Suppressor macrophage (primary cell): ENCODE measurements around the gene ASGR1.

ENCODE experiments used
- DNase-seq, 4 experiments: peaks; one replicate each; pipeline ENCODE4 v3.0.0-alpha.2; 2020 to 2022

ASGR1 gene

DNA sequence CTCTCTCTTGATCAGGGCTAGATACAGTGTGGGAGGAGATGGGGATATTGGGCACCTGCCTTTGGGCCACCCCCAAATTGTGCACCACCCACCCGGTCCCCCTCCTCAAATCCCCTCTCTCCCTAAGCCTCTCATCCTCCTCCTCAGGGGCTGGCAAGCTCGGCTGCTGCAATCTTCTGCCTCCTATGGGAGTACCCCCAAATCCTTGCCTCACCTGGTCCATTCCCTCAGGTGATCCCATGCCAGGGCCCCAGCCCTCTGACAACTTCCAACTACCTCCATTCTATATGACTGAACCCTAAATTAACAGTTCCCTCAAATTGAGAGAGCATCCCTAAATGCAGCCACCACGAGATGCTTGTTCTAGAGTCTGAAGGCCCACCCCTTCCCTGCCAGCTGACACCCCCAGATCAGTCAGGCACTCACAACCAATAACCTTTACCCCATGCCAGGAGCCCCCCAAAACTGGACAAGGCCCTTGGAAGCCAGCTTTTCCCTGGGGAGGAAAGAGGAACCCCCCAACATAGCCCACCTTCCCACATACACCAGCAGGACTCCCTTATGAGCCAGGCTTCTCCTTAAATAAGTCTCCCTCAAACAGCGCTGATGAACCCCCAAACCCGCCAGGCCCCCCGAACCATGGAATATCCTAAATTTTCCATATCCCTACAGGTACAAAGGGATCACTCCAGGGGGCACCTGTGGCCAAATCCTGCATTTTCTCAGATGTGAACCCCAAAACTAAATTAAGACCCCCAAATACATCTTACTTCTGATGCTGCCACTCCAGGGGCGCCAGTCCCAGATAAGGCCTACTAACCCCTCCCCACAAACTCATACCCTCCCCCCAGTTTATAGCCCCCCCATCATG is 37.3 kb upstream of the ASGR1 start:
- peak in 1 of 4 experiments; percentile 17 for DNase-seq

DNA sequence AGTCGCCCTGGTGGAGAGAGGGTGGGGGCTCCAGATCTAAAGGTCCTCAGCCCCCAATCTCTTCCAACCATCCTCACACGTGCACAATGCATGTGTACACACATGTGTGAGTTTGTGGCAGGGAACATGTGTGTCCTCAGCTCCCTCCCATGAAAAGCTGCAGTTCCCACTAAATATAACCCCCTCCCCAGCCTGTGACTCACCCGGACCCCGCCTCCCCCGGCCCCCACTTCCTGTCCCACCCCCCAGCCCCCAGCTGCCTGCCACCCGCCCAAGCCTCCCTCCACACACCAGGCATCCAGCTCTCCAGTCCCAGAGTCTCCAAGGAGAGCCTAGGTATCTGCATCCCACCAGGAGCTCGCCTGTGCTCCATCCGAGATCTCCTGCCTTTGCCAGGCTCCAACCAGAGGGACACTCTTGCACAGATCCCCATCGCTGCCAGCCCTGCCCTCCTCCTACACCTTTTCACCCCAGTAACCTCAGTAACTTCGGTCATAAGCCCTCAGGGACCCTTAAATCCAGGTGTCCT is 36.5 kb upstream of the ASGR1 start:
- DNase-seq, result no peak

DNA sequence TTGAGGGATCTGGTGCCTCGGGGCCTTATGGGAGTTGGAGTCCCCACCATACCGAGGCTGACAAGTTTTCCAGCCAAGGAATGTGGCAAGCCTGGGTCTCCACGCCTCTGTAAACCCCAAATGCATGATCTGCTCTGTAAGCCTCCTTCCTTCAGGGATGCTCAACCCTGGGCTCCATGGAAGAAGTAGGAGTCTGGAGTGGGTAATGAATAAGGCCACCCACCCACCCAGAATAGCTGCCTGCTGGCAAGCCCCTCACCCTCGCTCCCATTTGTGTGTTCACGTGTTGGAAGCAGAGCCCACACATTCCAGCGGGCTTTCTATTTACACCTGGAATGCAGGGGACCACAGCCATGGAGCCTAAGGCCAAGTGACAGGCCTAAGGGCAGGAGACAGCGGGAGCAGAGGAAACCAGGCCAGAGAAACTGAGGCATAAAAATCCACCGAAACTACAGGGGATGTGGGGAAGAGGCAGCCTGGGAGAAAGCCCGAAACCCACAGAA is 36.0 kb upstream of the ASGR1 start:
- no peak for DNase-seq

DNA sequence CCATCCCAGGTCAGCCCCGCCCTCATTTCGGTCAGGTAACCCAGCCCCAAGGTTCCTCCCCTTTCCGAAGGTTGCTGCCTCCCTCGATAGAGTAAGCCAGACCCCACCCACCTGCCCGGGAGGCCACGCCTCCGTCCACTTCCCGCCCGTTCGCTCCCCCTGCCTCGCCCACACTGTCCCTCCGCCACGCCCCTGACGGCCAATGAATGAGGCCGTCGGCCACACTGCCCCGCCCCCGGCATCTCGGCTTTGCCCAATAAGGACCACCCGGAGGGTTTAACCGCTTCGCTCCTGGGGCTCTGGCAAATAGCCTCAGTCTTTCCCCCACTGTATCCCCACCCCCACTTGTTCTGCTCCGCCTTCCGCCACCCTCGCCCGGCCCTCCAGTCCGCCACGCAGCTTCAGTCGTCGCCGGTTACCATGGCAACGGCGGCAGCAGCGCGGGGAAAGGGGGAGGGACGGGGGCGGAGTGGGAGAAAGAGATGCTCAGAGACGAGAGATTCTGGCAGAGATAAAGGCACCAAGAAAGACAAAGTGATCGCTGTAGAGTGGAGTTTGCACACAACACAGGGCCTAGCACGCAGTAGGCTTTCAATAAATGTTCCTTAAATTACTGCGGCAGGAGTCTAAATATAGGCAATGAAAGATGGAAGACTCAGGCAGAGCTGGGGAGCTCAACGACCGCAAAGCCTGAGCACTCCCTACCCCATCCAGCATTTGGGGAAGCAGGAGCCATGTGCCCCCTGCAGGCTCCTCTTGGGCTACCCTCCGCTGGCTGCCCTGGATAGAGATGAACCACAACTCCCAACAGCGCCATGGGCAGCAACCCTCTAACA is 35.3 kb upstream of the ASGR1 start:
- peak; percentile 94 to 97 (median 96) for DNase-seq

DNA sequence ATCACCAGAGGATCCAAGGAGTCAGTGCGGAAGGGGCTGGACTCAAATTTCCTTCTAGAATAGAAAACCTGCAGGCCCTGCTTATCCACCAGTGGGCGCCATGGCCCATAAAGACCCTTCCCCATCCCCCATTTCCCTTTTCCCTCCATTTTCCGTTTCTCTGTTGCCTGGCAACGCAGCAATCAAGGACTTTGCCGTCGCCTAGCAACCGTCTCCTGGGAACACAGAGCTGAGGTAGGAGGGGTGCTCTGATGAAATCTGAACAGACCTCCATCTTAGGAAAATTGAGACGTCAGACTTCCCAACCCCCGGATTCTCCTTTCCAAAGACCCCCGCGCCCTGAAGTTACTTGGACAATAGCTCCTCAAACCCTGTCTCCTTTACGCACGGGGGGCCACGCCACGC is 34.7 kb upstream of the ASGR1 start:
- DNase-seq, result peak; percentile 65 to 78 (median 67)

DNA sequence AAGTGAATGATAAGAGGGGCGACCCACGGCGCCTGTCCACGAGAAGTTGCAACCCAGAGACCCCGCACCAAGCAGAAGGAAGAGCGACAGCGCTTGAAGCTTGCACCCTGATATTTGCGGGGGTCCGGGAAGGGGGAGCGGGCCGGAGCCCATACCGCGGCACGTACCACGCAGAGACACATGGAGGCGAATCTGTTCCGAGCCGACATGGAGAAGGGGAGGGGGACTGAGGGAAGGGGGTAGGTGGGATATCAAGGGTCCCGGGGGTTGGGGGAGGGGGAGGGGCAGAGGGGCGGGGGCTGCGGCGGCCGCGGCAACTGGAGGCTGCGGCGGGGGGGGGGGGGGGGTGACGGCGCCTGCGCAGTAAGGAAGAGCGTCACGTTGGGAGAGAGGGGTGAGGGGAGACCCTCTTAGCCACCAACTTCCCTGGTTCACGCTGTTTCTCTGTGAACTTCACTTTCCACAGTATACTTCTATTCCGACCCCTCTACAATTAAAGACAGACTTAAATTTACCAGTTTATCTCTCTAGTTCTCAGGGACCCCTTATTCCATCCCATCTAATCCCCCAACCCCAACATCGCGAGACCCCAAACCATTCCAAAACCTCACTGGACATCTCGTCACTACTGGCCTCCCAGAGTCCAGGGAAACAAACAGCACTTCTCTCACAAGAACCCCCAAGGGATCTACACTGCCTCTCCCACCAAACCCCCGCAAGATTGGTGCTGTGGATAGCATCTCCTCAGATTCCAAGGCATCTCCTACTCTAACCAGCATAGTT is 32.5 kb upstream of the ASGR1 start:
- no peak for DNase-seq

DNA sequence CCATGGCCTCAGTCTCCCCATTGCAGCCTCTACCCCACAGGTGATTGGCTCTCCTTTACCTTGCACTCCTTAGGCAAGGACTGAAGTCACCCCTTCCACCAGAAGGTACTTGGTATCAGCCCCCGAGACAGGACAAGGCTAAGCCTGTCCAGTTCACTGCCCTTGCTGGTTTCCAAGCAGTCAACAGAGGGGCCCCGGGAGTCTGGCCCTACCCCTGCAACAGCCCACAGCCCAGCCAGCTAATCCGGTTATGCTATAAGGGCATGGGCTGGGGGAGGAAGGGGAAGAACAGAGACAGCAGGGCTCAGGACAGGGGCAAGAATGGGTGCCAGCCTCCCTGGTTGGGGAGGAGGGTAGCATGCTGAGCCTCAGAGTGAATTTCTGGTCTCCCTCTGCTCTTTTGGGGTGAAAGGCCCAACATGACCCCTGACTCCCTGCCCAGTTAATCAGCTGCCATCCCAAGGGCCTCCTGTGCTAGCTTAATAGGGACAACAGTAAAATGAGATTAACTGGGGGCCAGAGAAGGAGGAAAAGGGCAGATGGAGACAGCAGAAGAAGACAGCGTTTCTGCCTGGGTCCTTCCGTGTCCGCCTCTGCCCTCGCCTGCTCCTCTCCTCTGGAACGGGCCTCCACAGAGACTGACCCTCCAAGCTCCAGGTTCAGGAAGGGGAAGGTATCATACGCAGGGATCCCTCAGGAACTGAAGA is 29.7 kb upstream of the ASGR1 start:
- DNase-seq, result no peak

DNA sequence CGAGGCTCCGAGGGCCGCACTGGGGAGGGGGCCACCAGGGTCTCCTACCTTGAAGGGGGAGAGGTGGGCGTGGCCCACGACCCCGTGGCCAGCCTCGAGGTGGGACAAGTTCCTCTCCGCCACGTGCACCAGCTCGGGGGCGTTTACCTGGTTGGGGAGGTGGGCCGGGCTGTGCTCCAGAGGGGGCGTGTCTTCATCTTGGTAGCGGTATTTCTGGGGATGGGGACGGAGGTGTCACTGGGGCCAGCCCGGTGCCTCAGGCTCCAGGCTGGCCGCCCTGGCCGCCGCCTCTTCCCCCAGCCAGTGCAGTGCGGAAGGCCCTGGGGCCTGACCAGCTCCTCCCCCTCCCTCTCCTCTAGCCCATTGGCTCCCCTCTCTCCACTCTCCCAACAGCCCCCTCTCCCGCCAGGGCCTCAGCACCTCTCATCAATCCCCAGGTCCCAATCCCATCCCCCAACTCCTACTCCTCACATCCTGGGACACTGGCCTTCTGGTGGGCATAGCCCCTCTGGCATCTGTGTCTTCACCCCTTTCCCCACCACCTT is 28.9 kb upstream of the ASGR1 start:
- DNase-seq, result no peak

DNA sequence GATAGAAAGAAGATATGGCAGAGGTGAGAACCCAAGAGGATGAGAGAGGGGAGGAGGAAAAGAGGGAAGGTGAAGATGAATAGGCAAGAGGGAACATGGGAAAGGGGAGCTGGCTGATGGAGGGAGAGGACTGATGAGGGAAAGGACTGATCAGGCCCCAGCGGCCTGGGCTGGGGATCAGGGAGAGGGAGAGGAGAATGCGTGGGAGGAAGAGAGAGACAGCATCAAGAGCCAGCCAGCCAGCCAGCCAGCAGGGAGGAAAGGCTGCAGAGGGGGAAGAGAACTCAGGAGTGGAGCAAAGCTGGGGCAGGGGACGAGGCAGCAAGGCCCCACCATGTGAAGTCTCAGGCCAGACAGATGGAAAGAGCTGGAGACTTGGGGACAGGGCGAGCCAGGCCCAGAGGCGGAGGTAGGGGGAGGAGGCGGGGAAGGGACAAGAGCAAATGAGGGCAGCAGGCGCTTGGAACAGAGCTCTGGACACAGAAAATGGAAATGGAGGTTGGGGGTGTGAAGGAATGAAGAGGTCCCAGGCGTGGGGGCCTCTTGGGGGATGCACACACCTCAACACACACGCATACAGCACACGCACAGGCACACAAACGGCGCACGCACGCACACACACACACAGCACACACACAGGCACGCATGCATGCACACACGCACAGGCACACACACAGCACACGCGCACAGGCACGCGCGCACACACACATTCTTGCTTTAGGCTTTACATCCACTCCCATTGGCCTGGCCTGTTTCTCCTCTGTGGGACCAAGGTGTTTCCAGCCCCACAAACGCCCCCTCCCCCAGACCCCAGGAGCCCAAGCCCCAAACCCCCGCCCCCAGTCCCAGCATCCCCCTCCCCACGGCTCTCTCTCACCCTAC is 28.2 kb upstream of the ASGR1 start:
- DNase-seq, result no peak

DNA sequence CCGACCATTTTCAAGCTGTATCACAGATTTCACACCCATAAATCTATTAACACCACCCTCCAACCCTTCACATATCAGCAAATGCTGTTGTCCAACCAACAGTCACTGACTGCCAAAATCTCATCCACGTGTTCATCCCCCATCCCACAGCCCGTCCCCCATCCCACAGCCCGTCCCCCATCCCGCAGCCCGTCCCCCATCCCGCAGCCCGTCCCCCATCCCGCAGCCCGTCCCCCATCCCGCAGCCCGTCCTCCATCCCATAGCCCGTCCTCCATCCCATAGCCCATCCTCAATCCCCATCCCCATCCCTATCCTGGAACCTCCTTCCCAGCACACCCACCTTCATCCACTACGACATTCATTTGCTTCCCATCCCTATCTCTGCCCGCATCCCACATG is 26.4 kb upstream of the ASGR1 start:
- DNase-seq, result no peak

DNA sequence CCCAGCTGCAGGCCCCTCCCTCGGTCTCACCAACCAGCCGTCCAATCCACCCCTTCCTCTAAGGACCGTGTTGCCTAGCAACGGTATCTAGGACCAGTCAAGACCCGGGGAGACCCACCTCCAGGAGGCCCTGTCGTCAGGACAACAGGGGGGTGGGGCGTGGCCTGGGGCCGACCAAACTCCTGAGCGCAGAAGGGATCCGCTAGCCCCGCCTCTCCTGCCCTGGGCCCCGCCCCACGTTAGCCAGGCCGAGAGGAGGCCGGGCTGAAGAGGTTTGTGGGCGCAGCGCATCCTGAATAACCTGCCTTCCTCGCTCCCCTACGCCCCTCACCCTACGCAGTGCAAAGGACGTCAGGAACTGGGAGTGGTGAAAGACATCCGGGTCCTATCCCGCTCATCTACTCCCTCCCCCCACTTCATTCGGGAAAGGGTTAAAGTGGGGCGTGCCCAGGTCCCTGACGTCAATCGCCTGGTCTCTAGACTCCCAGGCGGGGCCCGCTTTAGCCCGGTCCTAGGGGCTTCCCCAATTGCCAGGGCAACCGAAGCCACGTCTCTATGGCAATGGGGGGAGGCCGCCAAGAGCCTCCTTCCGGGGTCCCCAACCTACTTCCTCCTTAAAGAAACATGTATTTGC is 25.8 kb upstream of the ASGR1 start:
- DNase-seq, result peak; percentile 78 to 88 (median 84)

DNA sequence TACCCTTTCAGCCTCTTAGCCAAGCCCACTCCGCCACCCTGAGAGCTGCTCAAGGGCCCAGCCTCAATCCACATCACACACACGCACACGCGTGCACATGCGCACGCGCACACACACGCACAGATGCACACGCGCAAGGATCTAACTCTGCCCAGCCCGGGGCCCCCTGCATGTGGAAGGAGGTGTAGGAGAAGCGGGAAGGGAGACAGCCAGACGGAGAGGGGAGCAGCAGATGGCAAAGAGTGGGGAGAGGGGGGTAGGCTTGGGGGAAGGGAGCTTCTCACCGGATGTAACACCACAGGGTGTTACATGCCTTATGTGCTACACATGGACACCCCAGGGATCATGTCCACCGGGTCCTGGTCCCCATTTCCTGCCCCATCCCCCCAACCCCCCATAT is 25.2 kb upstream of the ASGR1 start:
- no peak for DNase-seq

DNA sequence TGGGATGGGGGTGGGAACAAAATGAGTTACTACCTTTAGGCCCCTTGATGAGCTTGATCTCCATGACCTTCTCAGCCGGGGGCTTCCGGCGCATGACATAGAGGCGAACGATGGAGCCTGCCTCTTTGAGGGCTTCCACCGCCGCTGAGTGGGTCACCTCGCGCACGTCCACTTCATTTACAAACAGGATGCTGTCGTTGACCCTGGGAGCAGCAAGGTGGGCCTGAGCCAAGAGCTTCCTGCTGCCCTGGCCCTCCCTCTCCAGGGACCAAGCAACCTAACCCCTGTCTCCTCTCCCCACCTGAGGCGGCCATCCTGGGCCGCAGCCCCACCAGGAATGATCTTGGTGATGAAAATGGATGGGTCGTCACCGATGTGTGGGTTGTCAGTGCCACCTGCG is 24.2 kb upstream of the ASGR1 start:
- DNase-seq, result no peak

DNA sequence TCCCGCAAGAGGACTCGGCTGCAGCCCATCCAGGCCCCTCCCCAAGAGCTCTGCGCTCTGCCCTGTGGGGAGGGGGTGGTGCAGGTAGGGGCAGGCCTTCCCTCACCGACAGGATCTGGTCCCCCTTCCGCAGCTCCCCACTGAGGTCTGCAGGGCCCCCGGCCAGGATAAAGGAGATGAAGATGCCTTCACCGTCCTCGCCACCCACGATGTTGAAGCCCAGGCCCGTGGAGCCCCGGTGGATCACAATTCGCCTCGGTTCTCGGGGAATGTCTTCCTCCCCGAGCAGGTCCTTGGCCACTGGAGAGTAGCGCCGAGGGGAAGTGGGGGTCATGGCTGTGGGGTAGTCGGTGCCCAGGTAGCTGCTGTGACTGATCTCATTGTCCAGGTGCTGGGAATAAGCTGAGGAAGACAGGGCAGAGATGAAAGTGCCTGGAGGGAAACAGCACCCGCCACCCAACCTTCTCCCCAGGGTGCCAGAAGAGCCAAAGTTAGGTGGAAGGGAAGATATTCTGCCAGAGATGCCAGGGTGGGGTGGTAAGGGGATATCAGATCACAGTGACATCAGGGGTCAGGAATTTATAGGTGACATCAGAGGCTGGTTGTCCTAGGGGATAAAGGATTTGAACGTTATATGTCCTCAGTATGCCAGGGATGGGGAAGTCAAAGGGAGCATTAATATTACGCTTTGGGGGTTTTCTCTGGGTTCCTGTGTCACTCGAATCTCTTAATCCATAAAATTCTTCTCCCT is 17.7 kb upstream of the ASGR1 start:
- no peak for DNase-seq

DNA sequence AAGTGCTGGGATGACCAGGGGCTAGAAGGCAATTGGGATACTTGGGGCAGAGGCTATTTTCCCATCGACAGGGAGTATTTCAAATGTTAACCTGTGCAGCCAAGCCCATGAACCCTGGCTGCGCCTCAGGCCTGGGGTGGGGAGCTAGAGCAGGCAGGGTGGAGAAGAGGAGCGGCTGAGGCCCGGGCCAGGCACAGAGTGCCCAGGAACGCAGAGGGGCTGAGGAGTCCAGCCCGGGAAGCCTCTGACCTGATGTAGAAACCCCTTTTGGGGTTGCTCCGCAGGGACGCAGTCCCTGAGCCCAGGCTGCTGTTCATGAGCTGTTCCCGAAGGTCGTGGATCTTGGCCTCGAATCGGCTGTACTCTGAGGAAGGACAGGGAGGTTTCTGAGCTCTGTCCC is 16.8 kb upstream of the ASGR1 start:
- DNase-seq, result no peak

DNA sequence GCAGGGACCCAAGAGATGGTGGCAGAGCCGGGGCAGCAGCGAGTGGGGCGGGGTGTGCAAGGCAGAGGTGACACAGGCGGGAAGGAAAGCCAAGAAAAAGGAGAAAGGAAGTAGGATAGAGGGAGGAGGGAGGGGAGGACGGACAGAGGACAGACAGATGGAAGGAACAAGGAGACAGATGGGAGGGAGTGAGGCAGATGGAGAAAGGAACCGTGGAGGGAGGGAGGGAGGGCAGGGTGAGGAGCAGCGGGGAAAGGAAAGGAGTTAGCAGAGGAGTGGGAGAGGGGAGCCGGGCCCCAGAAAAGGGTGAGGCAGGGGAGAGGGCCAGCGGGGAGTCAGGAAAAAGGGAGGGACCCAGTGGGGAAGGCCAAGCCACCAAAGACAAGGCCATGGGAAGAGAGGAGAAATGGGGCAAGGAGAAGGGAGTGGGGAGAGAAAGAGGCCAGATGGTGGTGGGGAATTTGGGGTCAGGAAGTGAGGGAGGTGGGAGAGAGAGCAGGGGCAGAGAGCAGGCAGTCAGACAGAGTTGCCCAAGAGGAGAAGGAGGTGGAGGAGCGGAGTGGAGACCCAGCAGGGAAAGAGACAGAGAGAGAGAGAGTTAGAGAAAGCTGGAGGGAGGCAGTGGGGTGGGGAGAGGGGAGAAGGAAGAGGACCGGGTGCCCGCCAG is 13.2 kb upstream of the ASGR1 start:
- no peak for DNase-seq

DNA sequence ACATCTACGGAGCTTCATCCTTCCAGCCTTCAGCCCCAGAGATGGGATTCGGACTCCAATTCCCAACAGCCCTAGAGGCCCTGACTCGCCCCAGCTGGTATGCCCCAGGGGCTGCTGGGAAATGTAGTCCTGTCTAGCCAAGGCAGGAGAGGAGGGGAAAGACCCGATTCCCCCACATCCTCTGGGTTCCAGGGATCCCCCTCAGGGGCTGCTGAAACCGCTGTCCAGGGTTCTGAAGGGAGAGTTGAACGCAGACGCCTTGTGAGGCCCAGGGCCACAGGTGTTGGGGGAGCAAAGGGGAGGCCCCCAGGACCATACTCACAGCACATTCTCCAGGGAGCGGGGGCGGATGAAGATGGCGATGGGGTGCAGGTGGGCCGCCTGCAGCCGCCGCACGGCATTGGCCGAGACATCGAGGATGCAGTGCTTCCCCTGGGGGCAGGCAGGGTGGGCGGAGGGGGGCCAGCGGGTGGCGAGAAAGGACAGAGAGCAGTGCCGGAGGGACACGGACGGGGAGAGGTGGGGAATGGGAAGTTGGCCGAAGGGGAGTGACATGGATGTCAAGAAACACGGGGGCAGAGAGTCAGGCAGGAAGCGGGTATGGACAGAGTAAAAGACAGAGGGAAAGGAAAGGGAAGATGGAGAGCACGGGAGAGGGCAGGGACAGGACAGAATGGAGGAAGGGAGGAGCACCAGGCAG is 12.6 kb upstream of the ASGR1 start:
- DNase-seq, result peak in 3 of 4 experiments; percentile 32 to 45 (median 37)

DNA sequence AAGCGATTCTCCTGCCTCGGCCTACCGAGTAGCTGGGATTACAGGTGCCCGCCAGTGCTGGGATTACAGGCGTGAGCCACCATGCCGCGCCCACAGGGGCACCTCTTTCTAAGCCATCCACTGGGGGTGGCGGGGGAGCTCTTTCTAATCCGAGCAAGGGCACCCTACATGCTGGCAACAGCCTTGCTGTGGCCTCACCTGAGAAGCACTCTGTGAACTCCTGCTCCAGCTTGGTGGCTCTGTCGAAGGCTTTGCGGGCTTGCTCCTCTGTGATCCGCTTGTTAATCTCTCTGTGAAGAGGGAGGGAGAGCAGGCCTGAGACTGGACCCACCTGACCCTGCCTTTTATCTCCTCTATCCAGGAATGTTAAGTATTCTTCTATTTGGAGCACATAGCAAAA is 11.9 kb upstream of the ASGR1 start:
- DNase-seq, result no peak
